Psoas muscle (tissue), 8 donors: ENCODE measurements around the gene ST6GALNAC2. TPM values are rescaled to one million over a fixed set of nuclear protein-coding genes. Genes with fewer than 3 reads are reported as not detected.

ENCODE experiments used
- ATAC-seq, 4 donors: fragments of 200-7000 bp; cut with Tn5 transposase; one replicate each; pipeline ENCODE4 v1.9.1; 2020; ENCODE audit warnings: moderate library complexity in 3 of 4, mild to moderate bottlenecking in 2 of 4
- DNase-seq, 2 donors: peaks; one replicate each; pipeline ENCODE4 v3.0.0-alpha.2; 2020
- H3K27ac ChIP-seq: fragments of 200-600 bp; one replicate; pipeline ENCODE4 v1.8.0; 2022
- H3K27me3 ChIP-seq, 3 donors: fragments of 200-600 bp in 1 of 3; one replicate each; pipeline versions ENCODE4 v1.6.1 to v1.8.0; 2013 to 2022; ENCODE audit warnings: low read length in 2 of 3, mild to moderate bottlenecking in 2 of 3, moderate library complexity in 1 of 3; ENCODE audit not compliant: insufficient read depth in 3 of 3
- H3K36me3 ChIP-seq, 2 donors: fragments of 200-600 bp in 1 of 2; one replicate each; pipeline versions ENCODE4 v1.6.1 to v1.8.0; 2013 to 2022; ENCODE audit warnings: low read depth in 1 of 2, mild to moderate bottlenecking in 1 of 2, moderate library complexity in 1 of 2; ENCODE audit not compliant: insufficient read depth in 1 of 2
- H3K4me1 ChIP-seq: fragments of 200-600 bp; one replicate; pipeline ENCODE4 v1.8.0; 2022
- H3K4me3 ChIP-seq: fragments of 200-600 bp; one replicate; pipeline ENCODE4 v1.8.0; 2022; ENCODE audit warnings: mild to moderate bottlenecking
- H3K9me3 ChIP-seq: fragments of 200-600 bp; one replicate; pipeline ENCODE4 v1.8.0; 2022
- WGBS, 3 donors: extraction: QIAGEN DNeasy Blood & Tissue Kit; methylation state at CpG; one replicate each; pipeline versions ENCODE4 v1.1.6 to v1.1.7; 2013; 5-methylcytosine and 5-hydroxymethylcytosine counted together
- intact Hi-C, 2 donors: fragments of 100-400 bp; cut with DNase I; formaldehyde crosslinking; loops; one replicate each; pipeline versions ENCODE4 v1.11.0 to v1.14.2; 2022
- long read RNA-seq, 2 donors: library from polyadenylated mRNA; unstranded; transcript quantifications; one replicate each; pipeline ENCODE4 v2.0.0, GENCODE V29; 2021
- polyA plus RNA-seq, 3 donors: library from polyadenylated mRNA; stranded (reverse); fragments of 200-250 nt; gene quantifications; one replicate each; pipeline ENCODE4 v1.2.3, GENCODE V29; 2013
- total RNA-seq, 4 donors: library from RNA; stranded (reverse); fragmentation: NEBNext Ultra II Directional in 2 of 4; extraction: Animal tissue kit (Norgen Biotek cat#: 25700) in 2 of 4; gene quantifications; one replicate each; pipeline versions ENCODE4 v1.2.1 to v1.2.4, GENCODE V29; 2021 to 2023
- TF ChIP-seq, protein P1 (sequence below): fragments of 200-600 bp; IDR thresholded peaks from one replicate; pipeline ENCODE4 v1.8.0; 2022; ENCODE audit warnings: antibody characterized with exemption
- donor health status: healthy with polysubstance abuse.
- donor health status: DM: no; HTN: no; CAD: no; lungs with moderate emphysema.
- donor health status: Bipolar disorder and iron deficiency.
- donor health status: healthy.
- donor health status: DM: yes; HTN: yes; CAD: no.
- donor health status: DM: no; HTN: no; CAD: no.
- donor health status: DM: no; HTN: no; CAD: no.
- donor health status: DM: yes; HTN: yes; CAD: no.

Gene ST6GALNAC2
- total RNA-seq (10 to 100 TPM in 3 of 4 donors, 1 to 10 TPM in 1; 8.1 to 17.8 (median 13.0) TPM), polyA plus RNA-seq (1 to 10 TPM; 1.2 to 8.7 (median 7.6) TPM)
- long read RNA-seq, donor 1, transcript ST6GALNAC2-201 (9 exons, 2,170 nt): major isoform, 7 of 22 reads
- long read RNA-seq, donor 1, partial matches to known transcripts: 5 of 22 reads
- long read RNA-seq, donor 1, other reads (novel, unspliced or antisense): 10 of 22 reads
- long read RNA-seq, donor 2, transcript ST6GALNAC2-201 (9 exons, 2,170 nt): major isoform, 25 of 44 reads
- long read RNA-seq, donor 2, partial matches to known transcripts: 6 of 44 reads
- long read RNA-seq, donor 2, other reads (novel, unspliced or antisense): 13 of 44 reads

DNA sequence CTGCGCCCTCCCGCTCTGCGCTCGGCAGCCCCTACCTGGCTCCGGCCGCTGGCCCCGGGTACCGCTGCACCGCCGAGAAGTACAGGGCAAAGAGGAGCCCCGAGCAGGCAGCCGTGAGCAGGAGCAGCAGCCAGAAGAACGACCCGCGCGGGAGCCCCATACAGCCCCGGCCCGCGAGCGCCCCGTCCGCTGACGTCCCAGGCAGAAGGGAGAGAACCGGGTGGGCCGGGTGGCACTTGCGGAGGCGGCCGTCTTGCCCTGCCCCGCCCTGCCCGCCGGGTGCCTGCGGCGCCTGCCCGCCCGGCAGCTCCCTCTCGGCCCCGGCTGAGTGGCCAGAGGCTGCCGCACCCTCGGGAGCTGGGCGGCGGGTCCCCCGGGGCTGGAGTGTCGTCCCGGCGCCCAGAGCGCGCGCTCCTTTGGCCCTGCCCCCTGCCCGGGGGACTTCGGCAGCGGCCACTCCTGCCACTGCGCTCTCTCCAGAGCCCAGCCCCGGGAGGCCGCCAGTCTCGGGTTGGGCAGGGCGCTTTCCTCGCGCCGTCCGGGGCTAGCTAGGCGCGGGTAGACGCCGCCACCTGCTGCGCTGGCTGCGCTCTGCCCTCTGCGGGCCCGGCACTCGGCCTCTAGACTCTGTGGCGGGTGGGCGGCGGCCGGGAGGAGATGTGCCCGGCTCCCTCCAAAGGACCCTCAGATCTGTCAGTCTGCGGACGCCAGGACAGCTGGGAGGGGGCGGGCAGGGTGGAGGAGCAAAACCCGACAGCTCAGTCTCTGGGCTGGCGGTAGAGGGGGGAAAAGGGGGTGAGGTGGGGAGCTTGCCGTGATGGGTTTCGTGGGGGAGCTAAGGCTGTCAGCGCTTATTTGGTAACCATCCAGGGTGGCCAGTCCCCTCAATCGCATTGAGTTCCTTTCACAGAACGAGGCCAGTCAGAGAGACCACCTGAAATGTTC, at the start of gene ST6GALNAC2:
ST6GALNAC2 (minus strand) TSS at position 212 of the 945 bp plus-strand sequence; CDS start at position 160, 52 bp downstream.
- intact Hi-C loops: loop anchor here (1.0 to 5.0 kb wide), 4 partner anchors 25 to 64 kb away; no protein-coding TSS in a partner anchor
- peak; percentile 93 to 94 (median 94) for ATAC-seq
- no peaks in the 10 kb centered on the region for H3K36me3 ChIP-seq
- H3K4me1 ChIP-seq: peaks cover 6% of the 10 kb centered on the region
- H3K27me3 ChIP-seq: peaks cover 0 to 6% (median 4%) of the 10 kb centered on the region in 3 donors
- peak within 1 kb of the TSS; percentile 82 for H3K27ac ChIP-seq
- H3K9me3 ChIP-seq: no peaks in the 10 kb centered on the region
- H3K4me3 ChIP-seq: peak within 1 kb of the TSS; percentile 91
- peak; percentile 73 to 88 for DNase-seq
- WGBS, 3 donors: 0 to 2% (median 1%) methylated on average over 54 to 83 of the region's 84 CpGs
- TF ChIP-seq, protein P1, sequence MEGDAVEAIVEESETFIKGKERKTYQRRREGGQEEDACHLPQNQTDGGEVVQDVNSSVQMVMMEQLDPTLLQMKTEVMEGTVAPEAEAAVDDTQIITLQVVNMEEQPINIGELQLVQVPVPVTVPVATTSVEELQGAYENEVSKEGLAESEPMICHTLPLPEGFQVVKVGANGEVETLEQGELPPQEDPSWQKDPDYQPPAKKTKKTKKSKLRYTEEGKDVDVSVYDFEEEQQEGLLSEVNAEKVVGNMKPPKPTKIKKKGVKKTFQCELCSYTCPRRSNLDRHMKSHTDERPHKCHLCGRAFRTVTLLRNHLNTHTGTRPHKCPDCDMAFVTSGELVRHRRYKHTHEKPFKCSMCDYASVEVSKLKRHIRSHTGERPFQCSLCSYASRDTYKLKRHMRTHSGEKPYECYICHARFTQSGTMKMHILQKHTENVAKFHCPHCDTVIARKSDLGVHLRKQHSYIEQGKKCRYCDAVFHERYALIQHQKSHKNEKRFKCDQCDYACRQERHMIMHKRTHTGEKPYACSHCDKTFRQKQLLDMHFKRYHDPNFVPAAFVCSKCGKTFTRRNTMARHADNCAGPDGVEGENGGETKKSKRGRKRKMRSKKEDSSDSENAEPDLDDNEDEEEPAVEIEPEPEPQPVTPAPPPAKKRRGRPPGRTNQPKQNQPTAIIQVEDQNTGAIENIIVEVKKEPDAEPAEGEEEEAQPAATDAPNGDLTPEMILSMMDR: peak; percentile 53

DNA sequence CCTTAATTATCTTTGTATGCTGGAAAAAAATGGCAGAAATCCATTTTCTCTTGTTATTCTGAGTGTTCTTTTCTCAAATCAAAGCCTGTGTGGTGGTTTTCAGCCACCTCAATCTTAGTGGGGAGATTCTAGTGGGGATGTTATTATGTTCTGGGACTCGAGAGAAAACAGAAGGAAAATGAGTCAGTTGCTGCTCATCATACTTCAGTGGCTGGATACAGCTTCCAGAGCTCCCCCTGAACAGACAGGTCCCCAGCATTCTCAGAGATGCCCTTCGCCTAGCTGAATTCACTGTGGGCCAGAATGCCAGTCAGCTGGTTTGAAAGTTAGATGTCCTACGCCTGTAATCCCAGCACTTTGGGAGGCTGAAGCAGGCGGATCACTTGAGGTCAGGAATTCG, 49.4 kb upstream of the ST6GALNAC2 start:
- no peak for DNase-seq
- TF ChIP-seq, protein P1: no peak
- Histone ChIP-seq H3K36me3 (no peaks in the 10 kb centered on the region), H3K4me3 (no peak overlapping the region), H3K27ac (no peak overlapping the region), H3K27me3 (peaks cover 0 to under 1% (median 0%) of the 10 kb centered on the region in 3 donors), H3K9me3 (no peaks in the 10 kb centered on the region), H3K4me1 (no peaks in the 10 kb centered on the region)
- intact Hi-C loops: no loop called here
- ATAC-seq: no peak
- WGBS, 3 donors: 68 to 88% (median 74%) methylated on average over 5 of the region's 5 CpGs

DNA sequence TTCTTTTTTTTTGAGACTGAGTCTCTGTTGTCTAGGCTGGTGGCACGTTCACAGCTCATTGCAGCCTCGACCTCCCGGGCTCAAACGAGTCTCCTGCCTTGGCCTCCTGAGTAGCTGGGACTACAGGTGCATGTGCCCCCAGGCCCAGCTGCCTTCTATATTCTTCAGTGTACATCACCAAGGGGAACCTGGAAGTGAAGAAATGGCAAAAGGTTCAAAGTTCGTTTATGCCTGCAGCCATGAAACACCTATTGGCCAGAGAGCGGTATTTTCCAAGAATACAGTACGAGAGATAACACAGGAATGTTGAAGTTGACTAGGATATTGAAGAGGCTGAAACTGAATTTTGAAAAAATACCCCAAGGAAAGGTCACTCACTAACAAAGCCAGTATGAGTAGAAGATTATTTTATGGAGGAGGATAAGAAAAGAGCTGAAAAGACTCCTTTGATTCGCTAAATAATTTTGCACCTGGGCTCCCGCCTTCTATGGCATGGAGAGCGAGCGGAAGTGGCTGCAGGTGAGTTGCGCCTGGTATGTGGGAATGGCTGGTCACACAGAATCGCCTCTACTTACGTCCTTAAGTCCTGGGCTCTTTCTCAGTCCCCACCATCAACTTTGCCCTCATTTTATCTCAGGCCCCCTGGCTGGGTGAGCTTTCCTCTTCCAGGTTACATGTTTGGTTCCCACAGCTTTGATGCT, 48.1 kb upstream of the ST6GALNAC2 start:
- ATAC-seq: no peak
- Histone ChIP-seq H3K4me3 (no peak overlapping the region), H3K36me3 (no peaks in the 10 kb centered on the region), H3K9me3 (no peaks in the 10 kb centered on the region), H3K27me3 (no peaks in the 10 kb centered on the region), H3K27ac (no peak overlapping the region), H3K4me1 (no peaks in the 10 kb centered on the region)
- TF ChIP-seq, protein P1: no peak
- no peak for DNase-seq
- WGBS, 3 donors: 91% methylated on average over 14 of the region's 14 CpGs
- intact Hi-C loops: no loop called here

DNA sequence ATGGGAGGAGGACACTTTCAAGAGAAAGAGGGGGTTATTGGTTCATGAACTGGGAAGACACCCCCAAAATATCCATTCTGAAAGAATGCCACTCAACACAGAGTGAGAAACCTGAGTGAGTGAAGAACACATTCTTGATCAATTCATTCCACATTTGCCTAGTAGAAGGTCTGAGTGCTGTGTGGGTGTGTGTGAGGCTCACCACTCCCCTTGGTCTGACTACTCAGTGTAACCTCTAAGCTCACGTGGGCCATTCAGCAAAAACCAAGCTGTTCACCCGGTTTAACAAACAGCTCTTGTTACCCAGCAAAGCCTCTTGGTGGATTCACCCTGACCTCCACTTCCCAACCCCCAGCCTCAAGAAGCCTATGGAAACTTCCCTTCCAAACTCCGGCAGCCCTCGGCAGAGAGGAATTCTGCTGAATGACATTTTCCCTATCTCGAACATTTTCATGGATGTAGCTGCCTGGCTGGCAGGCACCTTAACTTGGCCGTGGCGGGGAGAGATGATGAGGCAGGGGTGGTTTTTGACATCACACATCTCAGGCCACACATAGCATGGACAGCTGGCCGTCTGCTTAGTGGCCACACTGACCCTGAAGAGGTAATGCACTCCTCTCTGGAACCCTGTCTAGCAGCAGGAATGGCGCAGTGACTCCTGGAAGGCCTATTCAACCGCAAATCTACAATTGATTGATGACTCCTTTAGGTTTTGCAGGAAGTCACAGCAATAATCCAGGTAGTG, 46.3 kb upstream of the ST6GALNAC2 start:
- Histone ChIP-seq H3K4me1 (no peaks in the 10 kb centered on the region), H3K36me3 (no peaks in the 10 kb centered on the region), H3K9me3 (no peaks in the 10 kb centered on the region), H3K27ac (no peak overlapping the region), H3K27me3 (no peaks in the 10 kb centered on the region), H3K4me3 (no peak overlapping the region)
- intact Hi-C loops: no loop called here
- TF ChIP-seq, protein P1: no peak
- DNase-seq (no peak), ATAC-seq (no peak)
- 65 to 70% (median 68%) methylated on average over 10 of the region's 10 CpGs for WGBS, 3 donors
